Stimulated activated CD8-positive, alpha-beta memory T cell treated with anti-CD3 and anti-CD28 coated beads, Interleukin-12 subunit alpha, Interleukin-12 subunit beta, amount 100 ng/mL, for 4 hours (primary cell): ENCODE measurements around the gene ALLC.

ENCODE experiments used
- DNase-seq: peaks from one replicate; pipeline ENCODE4 v3.0.0-alpha.2; 2020; ENCODE audit warnings: low read depth

The ALLC gene

DNA sequence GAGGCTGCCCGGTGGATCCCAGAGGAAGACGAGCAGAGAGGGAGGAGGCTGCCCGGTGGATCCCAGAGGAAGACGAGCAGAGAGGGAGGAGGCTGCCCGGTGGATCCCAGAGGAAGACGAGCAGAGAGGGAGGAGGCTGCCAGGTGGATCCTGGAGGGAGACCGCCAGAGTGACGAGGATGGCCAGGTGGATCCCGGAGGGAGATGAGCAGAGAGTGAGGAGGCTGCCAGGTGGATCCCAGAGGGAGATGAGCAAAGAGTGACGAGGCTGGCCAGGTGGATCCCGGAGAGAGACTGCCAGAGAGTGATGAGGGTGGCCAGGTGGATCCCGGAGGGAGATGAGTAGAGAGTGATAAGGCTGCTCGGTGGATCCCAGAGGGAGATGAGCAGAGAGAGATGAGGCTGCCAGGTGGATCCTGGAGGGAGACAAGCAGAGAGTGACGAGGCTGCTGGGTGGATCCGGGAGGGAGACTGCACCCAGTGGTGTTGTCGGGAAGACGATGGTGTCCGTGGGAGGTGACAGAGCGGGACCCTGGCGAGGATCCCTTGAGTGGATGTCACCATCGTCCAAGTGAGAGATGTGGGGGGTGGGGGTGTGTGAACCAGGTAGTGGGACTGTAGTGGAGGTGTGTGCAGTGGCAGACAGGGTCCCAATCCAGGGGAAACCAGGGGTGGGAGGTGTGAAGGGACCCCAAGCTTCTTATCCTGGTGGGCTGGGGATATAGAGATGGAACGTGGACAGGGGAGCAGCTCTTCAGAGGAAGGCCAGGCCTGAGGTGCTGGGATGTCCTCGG, 67.7 kb downstream of the ALLC start:
- DNase-seq: no peak

DNA sequence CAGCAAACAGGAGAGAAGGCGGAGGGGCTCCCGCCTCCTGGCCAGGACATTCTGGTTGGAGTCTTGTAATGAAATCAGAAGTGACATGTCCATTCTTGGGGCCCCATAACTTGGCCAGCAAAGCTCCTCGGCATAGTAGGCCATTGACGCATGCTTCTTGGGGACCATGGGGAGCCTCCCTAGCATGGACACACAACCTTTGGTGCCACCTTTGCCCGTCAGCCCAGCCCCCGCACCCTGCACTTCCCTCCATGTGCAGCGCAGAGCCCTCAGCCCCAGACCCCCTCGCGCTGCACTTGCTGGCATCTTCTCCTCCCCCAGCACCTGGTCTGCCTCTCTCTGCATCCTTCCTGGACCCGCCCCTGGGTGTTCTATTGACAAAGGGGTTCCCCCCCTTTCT, 68.5 kb downstream of the ALLC start:
- no peak for DNase-seq

DNA sequence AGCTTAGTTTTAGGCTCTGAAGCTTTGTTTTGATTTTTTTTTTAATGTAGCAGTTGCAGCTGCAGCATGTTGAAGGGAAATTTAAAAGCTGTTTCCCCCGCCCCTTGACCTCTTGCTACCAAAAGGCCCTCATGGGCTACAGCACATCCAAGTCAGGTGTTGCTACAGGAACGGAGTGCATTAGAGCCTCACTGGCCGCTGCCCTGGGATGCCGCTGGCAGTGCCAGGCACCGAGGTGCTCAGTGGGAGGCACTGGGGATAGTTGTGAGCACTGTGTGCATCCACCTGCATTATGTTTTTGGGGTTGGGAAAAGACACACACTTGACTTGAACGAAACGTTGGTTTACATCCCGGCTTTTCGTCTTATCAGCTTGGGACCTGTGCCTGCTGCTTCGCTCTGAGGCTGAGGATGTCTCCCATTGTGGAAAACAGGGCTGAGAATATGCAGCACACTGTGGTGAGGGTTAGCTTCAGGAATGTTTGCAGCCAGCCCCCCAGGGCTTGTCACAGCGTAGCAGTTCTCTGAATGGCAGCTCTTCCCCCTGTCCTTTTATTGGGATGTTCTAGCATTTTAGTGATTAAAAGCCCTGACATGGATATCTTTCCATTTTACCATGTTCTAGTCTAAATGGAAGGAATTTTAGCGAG, 69.5 kb downstream of the ALLC start:
- DNase-seq: no peak

DNA sequence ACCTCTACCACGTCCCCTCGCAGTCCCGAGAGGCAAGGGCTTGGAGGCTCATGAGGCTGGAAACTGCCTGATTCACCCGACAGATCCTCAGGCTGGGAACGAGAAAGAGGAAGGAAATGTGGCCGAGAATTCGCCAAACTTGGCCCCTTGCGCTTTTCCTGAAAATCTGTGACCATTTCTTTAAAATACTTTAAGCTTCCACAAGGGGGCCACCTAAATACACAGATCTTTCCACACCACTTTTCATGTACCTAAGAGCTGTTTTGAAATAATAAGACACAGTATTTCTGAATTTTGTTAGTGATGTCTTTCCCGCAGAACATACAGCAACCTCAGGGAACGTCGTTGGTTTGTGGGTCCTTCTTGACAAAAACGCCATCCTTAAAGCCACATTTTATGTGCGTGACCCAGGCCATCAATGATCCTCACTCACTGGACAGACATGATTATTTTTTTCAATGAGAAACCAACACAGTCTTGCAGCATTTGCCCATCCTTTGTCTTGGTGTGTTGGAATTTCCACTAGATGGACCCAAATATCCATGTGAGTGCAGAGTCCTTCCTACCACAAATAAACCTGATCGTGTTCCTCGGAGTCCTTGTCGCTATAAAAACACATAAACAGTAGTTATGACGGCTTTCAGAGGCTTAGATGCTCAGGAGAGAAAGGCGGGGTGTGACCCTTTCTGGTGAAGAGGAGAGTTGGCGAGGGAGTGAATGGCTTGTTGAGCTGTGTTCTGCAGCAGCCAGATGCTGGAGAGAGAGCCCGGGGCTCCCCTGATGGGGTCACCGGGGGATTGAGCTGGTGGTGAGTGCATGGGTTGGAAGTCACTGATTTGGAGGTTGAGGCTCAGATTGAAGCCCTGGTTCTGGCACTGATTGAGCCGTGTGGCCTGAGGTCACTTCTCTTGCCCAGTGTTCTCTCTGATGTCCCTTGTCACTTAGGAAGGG, 70.4 kb downstream of the ALLC start:
- no peak for DNase-seq

DNA sequence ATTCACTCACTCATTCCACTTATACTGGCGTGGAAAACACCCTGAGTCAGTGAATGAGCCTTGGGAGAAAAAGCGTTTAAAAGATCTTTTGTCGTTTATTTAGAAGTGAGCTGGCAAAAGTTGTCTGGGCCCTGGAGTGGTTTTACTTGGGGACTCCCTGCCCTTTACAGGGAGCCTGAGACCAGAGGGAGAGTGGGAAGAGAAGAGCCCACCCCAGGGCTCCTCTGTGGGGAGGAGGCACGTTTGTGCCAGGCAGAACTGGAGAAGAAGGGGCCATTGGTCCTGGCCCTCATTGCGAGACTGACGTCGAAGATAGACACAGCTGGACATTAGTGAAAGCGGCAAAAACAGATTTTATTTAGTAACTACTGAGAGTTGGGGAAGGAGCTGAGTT, 71.1 kb downstream of the ALLC start:
- no peak for DNase-seq

DNA sequence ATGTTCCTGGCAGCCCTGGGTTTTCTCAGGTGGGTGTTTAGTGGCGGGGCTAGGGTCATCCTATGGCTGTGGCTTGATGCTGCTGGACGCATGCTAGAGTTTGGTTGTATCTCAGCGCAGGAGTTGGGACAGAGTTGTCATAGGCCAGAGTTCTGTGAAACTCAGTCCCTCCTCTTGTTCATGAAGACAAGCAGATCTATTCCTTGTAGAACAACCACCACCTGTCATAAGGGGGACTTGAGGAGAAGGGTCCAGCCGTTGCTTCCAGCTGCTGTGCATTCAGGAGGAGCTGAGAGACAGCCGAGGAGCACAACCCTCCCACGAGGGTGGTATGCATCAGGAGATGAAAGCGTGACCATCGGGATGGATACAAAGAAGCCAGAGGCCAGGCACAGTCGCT, 71.8 kb downstream of the ALLC start:
- no peak for DNase-seq

DNA sequence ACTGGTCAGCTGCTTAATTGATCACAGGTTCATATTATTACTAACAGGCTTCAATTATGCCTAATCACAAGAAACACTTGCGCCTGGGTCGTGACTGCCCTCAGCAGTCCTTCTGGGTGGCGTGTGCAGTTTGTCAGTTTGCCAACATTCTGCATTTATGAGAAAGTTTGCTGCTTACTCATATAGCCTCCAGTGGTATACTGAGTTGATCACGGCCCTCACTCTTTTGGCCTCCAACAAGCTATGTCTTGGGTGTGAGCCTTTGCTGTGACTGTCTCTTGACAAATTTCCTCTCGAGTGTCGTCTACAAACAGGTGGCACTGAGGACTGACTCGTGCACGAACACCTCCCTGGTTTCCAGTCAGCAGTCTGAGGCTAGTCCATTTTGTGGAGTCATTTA, 72.6 kb downstream of the ALLC start:
- DNase-seq: no peak

DNA sequence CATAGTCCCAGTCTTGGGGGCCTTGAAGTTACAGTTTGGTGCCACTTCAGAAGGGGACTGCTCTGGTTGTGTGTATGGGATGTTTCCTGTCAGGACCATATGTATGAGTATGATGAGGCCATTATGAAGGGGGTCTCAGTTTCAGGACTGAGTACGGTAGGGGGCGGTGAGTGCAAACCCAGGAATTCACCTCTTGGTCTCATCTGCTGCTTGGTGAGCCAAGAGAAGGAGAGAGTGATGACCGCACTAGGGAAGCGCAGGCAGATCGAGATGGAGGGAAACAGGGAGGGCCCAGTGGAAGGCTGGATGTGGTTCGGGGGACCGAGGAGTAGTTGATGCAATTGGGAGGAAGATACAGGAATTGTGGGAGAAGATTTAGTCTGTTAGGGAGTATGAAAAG, 73.8 kb downstream of the ALLC start:
- DNase-seq: no peak

DNA sequence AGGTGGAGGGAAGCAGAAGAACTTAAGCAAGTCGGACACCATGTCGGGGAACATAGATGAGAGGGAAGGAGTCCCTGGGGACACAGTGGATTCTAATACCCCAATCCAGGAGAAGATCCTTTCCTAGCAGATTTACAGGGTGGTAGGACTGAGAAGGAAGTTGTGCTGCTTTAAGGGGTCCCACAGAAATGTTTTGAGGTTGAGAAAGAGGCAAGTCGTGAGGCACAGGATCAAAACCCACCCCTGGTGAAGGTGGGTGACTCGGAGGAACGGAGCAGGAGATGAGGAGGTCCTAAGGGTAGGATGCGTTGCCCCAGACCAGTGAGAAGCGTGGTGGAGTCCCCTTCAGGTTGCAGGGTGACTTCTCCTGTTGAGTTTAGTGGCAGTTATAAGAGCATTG, 78.1 kb downstream of the ALLC start:
- DNase-seq: no peak

DNA sequence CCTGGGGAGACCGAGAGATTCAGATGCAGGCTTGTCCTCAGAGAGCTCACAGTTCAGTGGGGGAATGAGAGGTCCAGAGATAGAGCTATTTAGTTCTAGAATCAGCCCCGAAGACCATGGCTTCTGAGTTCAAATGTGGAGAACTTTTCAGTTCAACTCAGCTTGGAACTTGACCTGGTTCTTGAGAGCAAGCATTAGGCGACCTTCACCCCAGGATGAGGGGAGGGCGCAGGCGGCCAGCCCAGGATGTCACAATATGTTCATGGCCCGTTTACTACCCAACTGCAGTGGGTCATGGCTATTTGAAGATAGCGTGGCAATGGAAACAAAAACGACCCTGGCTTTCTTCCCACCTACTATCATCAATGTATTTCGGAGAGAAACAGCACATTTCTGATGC, 79.1 kb downstream of the ALLC start:
- no peak for DNase-seq

DNA sequence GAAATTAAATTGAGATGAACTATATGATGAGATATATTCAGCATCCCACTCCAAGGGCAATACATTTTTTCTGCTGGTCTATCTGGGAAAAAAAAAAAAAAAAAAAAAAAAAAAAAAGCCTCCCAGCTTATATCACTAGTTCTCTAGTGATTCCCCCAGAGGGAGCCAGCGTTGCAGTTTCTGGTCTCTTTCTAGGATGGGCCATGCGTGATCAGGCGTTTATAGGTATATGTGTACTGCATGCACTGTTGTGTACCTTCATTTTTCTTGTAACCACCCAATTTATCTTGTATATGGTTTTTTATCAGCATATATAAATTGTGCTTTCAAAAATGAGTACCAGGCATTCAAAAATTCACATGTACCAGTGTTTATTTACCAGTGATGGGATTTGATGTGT, 80.5 kb downstream of the ALLC start:
- no peak for DNase-seq

DNA sequence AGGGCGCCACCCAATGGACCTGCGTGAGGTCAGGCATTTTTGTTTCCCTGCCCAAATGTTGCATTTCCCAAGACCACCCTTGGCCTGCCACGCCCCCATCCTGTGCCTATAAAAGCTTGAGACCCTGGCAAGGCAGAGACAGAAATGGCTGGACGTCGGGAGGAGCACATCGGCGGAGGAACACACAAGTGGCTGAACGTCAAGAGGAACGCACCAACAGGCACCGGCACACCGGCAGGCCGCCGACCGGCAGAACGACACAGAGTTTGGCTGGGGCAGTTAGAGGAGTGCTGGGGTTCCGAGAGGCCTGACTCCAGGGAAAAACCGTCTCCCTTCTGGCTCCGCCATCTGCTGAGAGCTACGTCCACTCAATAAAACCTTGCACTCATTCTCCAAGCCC, 81.3 kb downstream of the ALLC start:
- DNase-seq: no peak

DNA sequence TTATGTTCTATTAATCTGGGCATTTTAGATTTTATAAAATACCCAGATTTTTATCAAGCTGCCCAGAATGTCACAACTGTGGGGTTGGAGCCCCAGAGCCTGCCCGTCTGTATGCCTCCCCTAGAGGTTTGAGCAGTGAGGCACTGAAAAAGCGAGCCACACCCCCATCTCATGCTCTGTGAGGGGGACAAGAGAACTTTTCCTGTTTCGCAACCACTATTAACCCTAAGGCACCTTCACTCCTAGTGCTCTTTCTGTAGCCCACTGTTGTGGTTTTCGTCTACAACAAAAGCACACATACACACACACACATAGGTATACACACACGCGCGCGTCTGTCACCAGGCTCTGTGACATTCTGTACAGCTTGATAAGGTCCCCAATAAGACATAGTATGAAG, 83.4 kb downstream of the ALLC start:
- no peak for DNase-seq

DNA sequence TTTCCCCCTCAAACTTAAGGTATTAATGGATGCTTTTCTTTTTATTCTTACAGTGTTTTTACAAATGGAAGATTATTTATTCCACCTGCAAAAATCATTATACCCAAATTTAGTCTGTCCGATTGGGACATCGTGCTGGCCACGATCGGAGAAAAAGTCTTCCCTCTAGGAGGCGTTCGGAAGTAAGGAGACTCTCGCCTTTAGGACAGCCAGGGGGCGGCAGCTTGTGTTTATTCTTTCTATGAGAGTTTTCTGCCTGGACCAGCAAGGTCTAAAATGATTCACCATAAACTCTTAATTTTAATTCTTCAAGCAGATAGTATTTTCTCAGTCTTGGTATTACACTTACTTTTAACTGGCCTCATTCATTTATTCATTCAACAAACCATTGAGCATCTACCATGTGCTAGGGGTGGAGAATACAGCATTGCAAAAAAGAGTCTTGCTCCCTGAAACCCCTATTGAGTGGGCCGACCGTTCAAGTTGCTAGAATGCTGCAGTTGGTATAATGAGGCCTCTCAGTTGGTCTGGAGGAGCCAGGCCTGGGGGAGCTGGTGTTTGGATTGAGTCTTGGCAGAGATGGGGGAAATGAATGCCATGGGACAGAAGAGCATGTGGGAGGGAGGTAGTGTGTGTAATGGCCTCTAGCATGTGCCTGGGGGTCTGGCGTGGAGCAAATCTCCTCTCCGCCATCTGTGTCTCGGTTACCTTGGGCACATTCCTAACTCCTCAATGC, 84.0 kb downstream of the ALLC start:
- no peak for DNase-seq

DNA sequence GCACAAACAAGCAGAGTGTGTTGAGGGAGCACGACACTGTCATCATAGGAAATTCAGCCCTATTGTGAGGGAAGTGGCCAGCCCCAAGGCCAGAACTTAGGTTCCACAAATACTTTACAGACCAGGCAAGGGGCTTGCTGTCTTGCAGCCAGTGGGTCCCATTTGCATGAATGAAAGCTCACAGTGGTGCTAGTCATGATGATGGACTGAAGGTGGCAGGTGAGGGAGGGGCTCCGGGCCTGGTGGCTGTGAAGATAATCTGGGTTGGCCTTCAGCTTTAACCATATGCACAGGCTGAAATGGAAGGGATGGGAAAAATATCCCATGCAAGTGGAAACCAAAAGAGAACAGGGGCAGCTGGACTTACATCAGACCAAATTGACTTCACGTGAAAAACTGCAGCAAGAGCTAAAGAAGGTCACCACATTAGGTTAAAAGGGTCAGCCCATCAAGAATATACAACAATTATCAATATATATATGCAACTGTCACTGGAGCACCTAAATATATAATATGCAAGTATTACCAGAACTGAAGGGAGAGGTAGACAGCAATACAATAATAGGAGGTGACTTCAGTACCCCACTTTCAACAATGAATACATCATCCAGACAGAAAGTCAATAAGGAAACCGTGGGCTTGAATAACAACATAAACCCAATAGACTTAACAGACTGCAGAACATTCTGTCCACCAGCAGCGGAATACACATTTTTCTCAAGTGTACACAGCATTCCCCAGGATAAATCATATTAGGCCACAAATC, 84.9 kb downstream of the ALLC start:
- no peak for DNase-seq

DNA sequence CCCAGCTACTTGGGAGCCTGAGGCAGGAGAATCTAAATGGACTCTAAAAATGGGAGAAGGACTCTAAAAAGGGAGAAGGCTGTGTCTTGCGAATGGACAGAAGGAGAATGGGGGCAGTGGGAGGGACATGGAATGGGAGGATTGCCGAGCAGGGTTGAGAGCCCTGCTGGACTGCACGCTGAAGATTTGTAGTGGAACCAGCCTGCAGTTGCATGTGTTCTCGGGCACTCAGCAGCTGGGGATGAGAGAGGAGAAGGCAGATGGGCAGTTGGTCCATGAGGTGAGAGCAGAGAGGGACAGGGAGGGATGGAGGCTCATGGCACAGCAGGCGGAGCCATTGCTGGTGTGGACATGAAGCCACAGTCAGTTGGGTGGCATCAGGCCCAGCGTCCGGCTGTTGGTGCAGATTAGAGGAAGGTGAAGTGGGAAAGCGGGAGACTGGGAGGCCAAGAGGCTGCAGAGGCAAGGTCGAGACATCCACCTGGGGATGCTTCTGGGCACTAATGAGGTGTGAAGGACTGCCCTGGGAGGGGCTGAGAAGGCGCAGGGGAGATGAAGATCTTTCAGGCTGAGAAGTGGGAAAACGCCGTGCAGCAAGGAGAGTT, 86.1 kb downstream of the ALLC start:
- DNase-seq: no peak

DNA sequence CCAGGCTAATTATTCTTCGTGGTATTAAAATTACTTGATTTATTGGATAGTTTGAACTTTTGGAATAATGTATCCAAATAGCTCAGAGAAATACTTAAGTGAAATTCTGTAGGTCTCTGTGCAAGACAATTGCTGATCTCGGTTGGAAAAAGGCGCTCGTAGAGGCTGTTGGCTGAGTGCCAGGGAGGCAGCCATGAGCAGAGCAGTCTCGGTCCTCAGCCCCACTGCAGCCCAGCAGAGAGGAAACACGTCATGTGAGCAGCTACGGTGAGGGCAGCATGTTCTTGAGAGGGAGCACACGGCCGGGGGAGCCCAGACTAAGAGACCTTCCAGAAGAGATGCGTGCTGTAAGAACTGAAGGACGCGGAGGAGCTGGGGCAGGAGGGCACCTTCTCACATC, 87.9 kb downstream of the ALLC start:
- no peak for DNase-seq

DNA sequence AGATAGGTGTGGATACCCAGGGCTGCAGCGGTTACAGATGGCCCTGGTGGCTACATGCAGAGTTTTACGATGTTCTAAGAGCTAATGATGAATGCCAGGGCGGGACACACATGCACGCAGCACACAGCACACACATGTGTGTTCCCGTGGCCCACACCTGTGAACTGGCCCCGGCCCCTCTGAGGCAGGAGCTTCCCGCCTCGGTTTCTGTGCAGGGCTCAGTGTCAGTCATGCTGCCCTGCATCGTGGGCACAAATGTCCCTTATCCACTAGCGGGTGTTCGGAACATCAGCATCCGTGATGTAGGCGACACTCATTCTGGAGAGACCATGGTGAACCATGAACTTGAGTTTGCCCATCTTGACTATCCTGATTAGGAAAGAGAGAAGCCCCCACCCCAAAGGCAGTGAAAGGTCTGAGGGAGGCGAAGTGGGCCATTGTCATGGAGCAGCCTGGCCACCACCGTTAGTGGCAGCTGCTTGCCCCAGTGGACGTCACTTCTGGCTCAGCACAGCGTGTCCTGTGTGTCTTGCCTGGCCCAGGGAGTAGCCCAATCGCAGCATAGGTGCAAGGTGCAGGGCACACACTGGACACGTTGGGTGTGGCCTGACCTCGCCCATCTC, 89.1 kb downstream of the ALLC start:
- no peak for DNase-seq

DNA sequence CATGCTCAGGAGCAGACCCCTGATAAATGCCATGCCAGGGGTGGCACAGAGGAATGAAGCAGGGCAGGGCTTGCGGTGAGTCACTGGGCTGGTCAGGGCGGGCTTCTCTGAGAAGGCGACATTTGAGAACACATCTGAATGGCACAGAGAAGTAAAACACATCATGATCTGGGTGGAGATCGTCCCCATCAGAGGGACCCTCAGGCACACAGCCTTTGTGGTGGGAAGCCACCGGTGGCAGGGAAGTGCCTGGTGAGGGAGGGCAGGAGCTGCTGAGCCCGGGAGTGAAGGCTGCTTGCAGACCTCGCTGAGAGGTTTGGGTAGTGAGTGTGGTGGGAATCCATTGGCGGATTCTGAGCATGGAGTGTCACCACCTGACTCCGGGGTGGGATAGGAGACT, 89.8 kb downstream of the ALLC start:
- no peak for DNase-seq

DNA sequence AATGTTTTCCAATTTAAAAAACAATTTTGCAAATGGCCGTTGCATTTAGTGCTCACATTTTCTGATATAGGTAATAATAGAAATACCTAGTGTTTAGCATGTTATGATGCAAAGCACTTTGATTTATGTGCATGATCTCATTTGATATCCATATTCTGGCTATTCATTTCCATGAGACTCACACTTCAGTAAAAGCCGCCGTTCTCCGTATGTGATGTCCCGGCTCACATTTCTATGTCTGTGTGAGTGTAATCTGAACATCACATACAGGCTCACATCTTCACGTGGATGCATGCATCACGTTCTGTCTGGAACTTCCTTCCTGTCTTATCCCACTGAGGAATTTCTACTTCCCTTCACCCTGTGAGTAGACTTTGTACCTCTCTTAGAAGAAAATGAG, 91.2 kb downstream of the ALLC start:
- no peak for DNase-seq

DNA sequence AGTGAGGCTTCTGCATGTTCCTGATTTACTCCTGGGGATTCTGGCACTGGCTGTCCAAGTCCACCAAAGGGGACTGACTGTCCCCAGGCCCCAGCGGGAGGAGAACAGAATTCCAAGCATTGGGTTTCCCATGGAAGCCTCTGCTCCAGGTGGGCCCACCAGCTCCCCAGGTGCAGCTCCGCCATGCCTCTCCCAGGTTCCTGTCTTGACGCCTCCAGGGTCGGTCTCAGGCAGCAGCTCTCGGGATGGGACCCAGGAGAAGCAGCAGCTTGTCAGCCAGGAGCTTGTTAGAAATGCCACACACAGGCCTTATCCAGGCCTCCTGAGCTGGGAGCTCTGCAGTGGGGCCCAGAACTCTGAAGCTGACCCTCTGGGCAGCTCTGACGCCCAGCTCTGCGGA, 93.3 kb downstream of the ALLC start:
- DNase-seq: no peak
